SK-N-MC (cell line): ENCODE data around the gene EVL.
"Not testable (repeated sequence)": the region's sequence is repeated elsewhere in the genome, so short reads cannot be mapped to it uniquely, and the experiment has no call there.

Experiments used
- DNase-seq: peaks from one replicate; pipeline ENCODE4 v3.0.0-alpha.2; 2011; ENCODE audit warnings: low read depth, low spot score
- H3K27ac ChIP-seq: fragments of 200-600 bp; sonication (generic); 2 replicates; pipeline ENCODE4 v1.5.1; 2016; ENCODE audit warnings: mixed run types
- H3K36me3 ChIP-seq: fragments of 200-600 bp; sonication (generic); 2 replicates; pipeline ENCODE4 v1.6.1; 2017; ENCODE audit warnings: antibody characterized with exemption, low read length, mixed read lengths; ENCODE audit not compliant: insufficient read depth
- H3K4me3 ChIP-seq: fragments of 200-600 bp; sonication (generic); 2 replicates; pipeline ENCODE4 v1.5.1; 2016
- H3K9ac ChIP-seq: fragments of 200-600 bp; sonication (generic); 2 replicates; pipeline ENCODE4 v1.8.0; 2017; ENCODE audit warnings: mixed run types, mixed read lengths; ENCODE audit not compliant: insufficient read length
- H3K9me3 ChIP-seq: fragments of 200-600 bp; sonication (generic); 2 replicates; pipeline ENCODE4 v1.6.1; 2017; ENCODE audit warnings: low read depth, mild to moderate bottlenecking, antibody characterized with exemption, low read length, moderate library complexity, mixed read lengths
- EZH2 ChIP-seq: fragments of 200-600 bp; sonication (generic); IDR thresholded peaks from one replicate; pipeline ENCODE4 v1.6.1; 2017; ENCODE audit warnings: antibody characterized with exemption
- FOXP2 ChIP-seq: optimal IDR thresholded peaks from 2 replicates; pipeline ENCODE3; 2011; ENCODE audit warnings: mild to moderate bottlenecking, moderate library complexity; ENCODE audit not compliant: insufficient read depth; ENCODE audit errors: extremely low read length, control extremely low read depth
- POLR2AphosphoS5 ChIP-seq: IDR thresholded peaks from 2 replicates; pipeline ENCODE4 v1.6.1; 2012; ENCODE audit warnings: mild to moderate bottlenecking, low read depth, low read length, borderline replicate concordance

The EVL gene

DNA sequence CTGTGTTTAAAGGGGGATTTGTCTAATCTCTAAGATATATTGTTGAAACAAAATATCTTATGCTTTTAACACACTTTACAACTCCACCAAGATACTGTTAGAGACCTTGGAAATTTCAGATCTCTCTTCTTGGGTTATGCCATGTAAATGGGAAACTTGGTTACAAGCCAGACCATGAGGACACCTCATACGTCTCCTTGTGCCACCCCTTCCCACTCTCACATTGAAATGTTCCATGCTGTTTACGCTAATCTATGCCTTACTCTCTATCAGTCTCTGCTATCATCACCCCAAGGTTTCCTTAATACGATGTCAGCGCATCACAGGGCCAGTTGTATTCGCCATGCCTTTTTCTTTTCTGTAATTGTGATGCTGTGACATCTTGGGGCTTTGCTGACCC, 107.6 kb downstream of the EVL start:
- TF ChIP-seq POLR2AphosphoS5 = no peak
- no peak for TF ChIP-seq FOXP2
- TF ChIP-seq EZH2 = no peak
- no peak overlapping the region for H3K4me3 ChIP-seq
- no peaks in the 10 kb centered on the region for H3K9me3 ChIP-seq
- no peaks in the 10 kb centered on the region for H3K36me3 ChIP-seq
- no peak overlapping the region for H3K27ac ChIP-seq
- no peak for DNase-seq
- no peak overlapping the region for H3K9ac ChIP-seq

DNA sequence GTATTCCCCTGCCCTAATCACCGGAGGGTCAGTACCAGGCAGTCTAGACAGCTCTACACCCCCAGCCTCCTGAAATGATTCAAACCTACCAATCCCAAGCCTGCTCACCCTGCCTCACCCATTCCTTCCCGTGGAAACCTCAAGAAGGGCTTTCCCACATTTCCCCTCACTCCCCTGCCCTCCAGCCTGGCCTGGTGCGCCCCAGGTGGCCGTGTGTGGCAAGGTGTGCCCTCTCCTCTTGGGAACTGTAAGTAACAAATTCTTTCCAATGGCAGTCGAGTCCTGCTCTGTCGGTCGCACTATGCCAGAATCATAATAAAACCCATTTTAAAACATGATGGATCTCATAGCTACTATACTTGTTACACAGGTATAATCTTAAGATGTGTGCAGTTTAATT, 108.1 kb downstream of the EVL start:
- H3K9me3 ChIP-seq = no peaks in the 10 kb centered on the region
- H3K27ac ChIP-seq = no peak overlapping the region
- no peak overlapping the region for H3K9ac ChIP-seq
- H3K36me3 ChIP-seq = no peaks in the 10 kb centered on the region
- DNase-seq = no peak
- TF ChIP-seq POLR2AphosphoS5 (no peak), EZH2 (no peak), FOXP2 (no peak)
- H3K4me3 ChIP-seq = no peak overlapping the region

DNA sequence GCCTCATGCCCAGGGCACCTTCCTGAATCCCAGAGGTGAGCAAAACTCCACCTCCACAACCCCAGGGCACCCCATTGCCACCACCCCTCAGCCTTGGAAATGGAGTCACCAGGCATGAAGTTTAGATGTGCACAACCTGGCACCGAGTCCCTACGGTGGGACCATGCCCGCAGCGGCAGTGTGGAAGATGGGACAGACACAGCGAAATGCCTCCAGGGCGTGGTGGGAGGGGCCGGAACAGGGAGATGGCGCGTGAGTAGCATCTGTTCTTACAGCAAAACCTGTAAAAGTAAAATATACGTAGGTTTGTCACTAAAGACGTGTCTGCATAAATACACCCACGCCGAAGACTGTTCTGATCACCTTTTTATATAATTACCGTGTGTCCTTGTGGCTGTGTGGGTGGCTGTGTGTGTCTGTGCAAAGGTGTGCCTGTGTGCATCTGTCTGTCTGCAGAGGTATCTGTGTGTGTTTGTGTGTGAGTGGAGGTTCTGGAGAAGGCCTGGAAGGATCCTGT, 111.6 kb downstream of the EVL start:
- H3K9me3 ChIP-seq = no peaks in the 10 kb centered on the region
- no peak overlapping the region for H3K27ac ChIP-seq
- DNase-seq = no peak
- no peak for TF ChIP-seq FOXP2
- no peak for TF ChIP-seq POLR2AphosphoS5
- TF ChIP-seq EZH2 = no peak
- no peak overlapping the region for H3K9ac ChIP-seq
- H3K4me3 ChIP-seq = no peak overlapping the region
- H3K36me3 ChIP-seq = no peaks in the 10 kb centered on the region

DNA sequence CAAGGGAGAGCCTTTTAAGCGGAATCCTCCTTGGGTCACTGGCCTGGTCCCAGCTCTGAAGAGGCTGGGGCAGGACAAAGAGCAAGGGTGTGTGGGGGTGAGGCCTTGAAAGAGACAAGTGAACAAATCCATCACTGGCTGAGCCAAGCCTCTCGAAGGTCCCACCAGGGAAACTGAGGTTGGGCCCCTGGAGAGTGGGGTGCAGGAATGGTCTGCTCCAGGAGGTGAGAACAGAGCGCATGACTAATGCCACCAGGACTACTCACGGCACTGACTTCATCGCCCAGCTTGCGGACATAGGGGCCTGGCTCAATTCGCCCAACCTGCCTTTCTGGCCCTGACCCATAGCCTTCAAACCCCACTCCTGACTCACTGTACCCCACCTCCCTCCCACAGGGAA, 113.5 kb downstream of the EVL start:
- H3K9ac ChIP-seq = no peak overlapping the region
- H3K4me3 ChIP-seq = no peak overlapping the region
- H3K27ac ChIP-seq = no peak overlapping the region
- no peak for TF ChIP-seq FOXP2
- TF ChIP-seq POLR2AphosphoS5 = no peak
- TF ChIP-seq EZH2 = no peak
- H3K36me3 ChIP-seq = no peaks in the 10 kb centered on the region
- DNase-seq = no peak
- H3K9me3 ChIP-seq = no peaks in the 10 kb centered on the region

DNA sequence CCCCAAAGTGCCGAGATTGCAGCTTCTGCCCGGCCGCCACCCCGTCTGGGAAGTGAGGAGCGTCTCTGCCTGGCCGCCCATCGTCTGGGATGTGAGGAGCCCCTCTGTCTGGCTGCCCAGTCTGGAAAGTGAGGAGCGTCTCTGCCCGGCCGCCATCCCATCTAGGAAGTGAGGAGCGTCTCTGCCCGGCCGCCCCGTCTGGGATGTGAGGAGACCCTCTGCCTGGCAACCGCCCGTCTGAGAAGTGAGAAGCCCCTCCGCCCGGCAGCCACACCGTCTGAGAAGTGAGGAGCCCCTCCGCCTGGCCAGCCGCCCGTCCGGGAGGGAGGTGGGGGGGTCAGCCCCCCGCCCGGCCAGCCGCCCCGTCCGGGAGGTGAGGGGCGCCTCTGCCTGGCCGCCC, 115.4 kb downstream of the EVL start:
- H3K4me3 ChIP-seq, H3K9me3 ChIP-seq, DNase-seq, H3K27ac ChIP-seq, H3K9ac ChIP-seq, H3K36me3 ChIP-seq: not testable (repeated sequence)

DNA sequence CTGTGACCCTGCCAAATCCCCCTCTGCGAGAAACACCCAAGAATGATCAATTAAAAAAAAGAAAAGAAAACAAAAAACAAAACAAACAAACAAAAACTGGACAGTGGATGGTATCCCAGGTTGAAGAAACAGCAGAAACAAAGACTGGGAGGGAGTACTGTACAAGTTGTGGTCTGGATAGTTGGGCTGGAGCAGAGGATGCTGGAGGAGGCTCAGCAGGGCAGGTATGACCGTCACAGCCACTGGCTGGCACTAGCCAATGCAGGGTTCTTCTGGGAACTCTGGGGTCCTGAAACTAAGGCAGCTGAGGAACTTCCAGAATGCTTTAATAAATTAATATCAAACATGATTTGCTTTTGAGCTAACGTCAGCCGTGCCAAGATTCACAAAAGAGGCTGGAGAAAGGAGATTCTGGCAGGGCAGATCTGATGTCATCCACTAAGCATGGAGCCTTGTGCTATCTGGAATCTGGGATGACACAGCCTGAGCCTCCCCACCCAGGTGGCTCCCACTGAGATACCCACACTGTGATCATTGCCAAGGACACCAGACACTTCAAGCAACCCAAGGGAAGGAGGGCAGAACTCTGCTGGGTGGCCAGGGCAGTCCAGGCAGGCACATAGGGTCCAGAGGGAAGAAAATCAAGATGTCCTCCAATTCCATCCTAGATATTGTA, 116.8 kb downstream of the EVL start:
- H3K9me3 ChIP-seq, H3K36me3 ChIP-seq, H3K27ac ChIP-seq, H3K4me3 ChIP-seq, DNase-seq, H3K9ac ChIP-seq: not testable (repeated sequence)

DNA sequence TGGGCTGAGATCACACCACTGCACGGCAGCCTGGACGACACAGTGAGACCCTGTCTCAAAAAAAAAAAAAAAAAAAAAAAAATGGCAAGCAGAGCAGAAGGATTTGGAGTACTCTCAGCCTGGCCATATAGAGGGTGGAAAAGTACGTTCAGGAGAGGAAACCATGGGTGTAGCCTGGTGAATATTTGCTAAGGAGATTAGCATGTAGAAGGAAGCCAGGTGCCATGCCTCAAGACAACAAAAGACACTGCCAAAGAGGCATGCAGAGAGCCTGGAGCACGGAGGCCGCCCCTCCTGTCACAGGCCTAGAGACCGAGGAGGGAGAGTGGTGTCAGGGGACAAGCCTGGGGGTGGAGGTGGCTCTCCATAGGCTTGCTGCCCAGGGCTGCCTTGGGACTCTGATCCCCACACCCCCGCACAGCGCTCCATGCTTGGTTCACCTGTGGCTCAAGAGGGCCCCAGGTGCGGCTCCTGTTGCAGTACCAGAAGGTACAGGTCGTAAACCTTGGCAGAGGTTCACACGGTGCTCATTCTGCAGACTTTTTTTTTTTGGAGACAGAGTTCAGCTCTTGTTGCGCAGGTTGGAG, 122.1 kb downstream of the EVL start:
- Histone ChIP-seq H3K9ac (no peak overlapping the region), H3K36me3 (no peaks in the 10 kb centered on the region), H3K4me3 (no peak overlapping the region), H3K9me3 (no peaks in the 10 kb centered on the region), H3K27ac (no peak overlapping the region)
- TF ChIP-seq POLR2AphosphoS5 (no peak), FOXP2 (no peak), EZH2 (no peak)
- DNase-seq = no peak

DNA sequence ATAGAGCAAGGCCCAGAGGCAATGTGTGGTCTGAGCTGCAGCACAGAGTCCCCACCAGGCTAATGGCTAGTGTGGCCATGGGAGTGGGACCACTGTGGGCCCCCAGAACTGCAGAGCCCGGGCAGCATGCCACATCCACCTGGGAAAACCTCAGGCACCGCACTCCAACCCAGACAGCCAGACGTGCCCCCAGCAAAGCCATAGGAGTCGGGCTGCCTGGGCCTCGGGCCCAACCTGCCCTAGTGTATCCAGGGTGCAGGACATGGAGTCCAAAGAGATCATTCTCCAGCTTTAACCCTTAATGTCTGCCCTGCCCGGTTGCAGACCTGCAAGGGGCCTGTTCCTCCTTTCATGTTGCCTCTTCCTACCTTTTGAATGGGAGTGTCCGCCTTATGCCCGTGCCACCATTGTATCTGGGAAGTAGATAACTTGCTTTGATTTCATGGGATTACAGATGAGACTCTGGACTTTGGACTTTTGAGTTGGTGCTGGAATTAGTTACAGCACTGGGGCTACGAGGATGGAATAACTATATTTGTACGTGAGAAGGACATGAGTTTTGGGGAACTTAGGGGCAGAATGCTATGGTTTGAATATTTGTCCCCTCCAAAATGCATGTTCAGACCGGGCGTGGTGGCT, 123.3 kb downstream of the EVL start:
- TF ChIP-seq EZH2 = no peak
- TF ChIP-seq FOXP2 = no peak
- TF ChIP-seq POLR2AphosphoS5 = no peak
- no peaks in the 10 kb centered on the region for H3K9me3 ChIP-seq
- no peak for DNase-seq
- H3K4me3 ChIP-seq = no peak overlapping the region
- no peak overlapping the region for H3K9ac ChIP-seq
- no peaks in the 10 kb centered on the region for H3K36me3 ChIP-seq
- no peak overlapping the region for H3K27ac ChIP-seq

DNA sequence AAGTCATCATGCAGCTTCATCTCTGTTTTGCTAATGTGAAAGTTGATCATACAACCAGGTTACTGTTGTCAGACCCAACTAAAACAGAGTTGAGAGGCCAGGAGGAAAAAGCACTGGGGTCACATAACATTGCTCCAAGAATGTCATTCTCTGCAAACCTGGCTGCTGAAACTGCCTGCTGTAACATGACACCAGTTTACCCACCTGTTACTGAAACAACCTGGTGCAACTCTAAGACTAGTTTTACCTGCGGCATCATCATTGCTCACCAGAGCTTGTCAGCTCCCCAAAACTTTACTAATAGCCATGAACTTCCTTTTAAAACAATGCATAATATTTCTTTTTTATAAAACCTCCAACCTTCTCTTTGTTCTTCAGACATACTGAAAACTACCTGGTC, 124.9 kb downstream of the EVL start:
- H3K27ac ChIP-seq = no peak overlapping the region
- TF ChIP-seq EZH2 = no peak
- no peak for TF ChIP-seq POLR2AphosphoS5
- TF ChIP-seq FOXP2 = no peak
- H3K9me3 ChIP-seq = no peaks in the 10 kb centered on the region
- no peak for DNase-seq
- H3K9ac ChIP-seq = no peak overlapping the region
- no peaks in the 10 kb centered on the region for H3K36me3 ChIP-seq
- no peak overlapping the region for H3K4me3 ChIP-seq
